Lower leg skin (tissue), 3 donors: ENCODE data around the gene RPL31.

Experiments used
- CTCF ChIP-seq, 3 donors: fragments of 450-650 bp; IDR thresholded peaks; one replicate each; pipeline ENCODE4 v1.5.1; 2016; ENCODE audit warnings: antibody characterized with exemption in 3 of 3, mild to moderate bottlenecking in 3 of 3, moderate library complexity in 2 of 3
- POLR2A ChIP-seq, 2 donors: fragments of 450-650 bp; IDR thresholded peaks; one replicate each; pipeline ENCODE4 v1.6.1; 2016 to 2017; ENCODE audit warnings: antibody characterized with exemption in 2 of 2, mild to moderate bottlenecking in 1 of 2, moderate library complexity in 1 of 2

DNA sequence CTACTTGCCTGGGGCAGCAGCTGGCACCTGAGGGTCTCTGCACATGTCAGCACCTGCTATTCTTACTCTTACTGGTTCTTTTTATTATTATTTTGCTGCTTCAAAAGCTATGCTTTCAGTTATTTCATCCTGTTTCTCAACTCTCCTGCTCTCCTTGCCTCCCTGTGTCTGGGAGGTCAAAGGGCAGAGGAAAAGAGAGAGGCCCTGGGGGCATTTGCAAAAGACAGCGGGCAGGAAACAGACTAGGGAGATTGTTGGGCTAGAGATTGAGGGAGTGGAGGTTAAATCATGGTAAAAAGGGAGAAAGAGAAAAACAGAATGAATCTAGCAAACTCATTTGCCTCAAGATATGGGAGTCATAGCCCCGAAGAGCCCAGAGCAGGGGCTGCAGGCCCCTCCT lies 21.1 kb upstream of the RPL31 start:
- TF ChIP-seq CTCF (IDR thresholded peaks at IDR 0.05), result no peak
- TF ChIP-seq POLR2A (IDR thresholded peaks at IDR 0.05), result no peak
